DOHH2 (cell line): Measurements from ENCODE around the gene MYORG.

Source experiments
- H3F3A ChIP-seq: fragments of 200-600 bp; sonication (generic), shearing (Covaris generic); 2 replicates; pipeline ENCODE4 v1.6.0; 2016; ENCODE audit warnings: antibody characterized with exemption, mild to moderate bottlenecking; ENCODE audit not compliant: control insufficient read depth, insufficient read depth
- H3K27ac ChIP-seq: fragments of 200-600 bp; sonication (generic); 2 replicates; pipeline ENCODE4 v1.5.1; 2014; ENCODE audit warnings: low read depth, mild to moderate bottlenecking, low read length, moderate library complexity
- H3K27me3 ChIP-seq: fragments of 200-600 bp; sonication (generic); 2 replicates; pipeline ENCODE4 v1.6.1; 2014; ENCODE audit warnings: mild to moderate bottlenecking, low read length, mixed read lengths; ENCODE audit not compliant: control insufficient read depth
- H3K36me3 ChIP-seq: fragments of 200-600 bp; sonication (generic); 2 replicates; pipeline ENCODE4 v1.6.1; 2014; ENCODE audit warnings: mild to moderate bottlenecking, low read length, moderate library complexity, mixed read lengths; ENCODE audit not compliant: control insufficient read depth
- H3K4me1 ChIP-seq: fragments of 200-600 bp; sonication (generic); 2 replicates; pipeline ENCODE4 v1.6.1; 2014; ENCODE audit warnings: mild to moderate bottlenecking, low read length, mixed read lengths; ENCODE audit not compliant: control insufficient read depth
- H3K4me2 ChIP-seq: fragments of 200-600 bp; sonication (generic); 2 replicates; pipeline ENCODE4 v1.6.0; 2014; ENCODE audit warnings: mild to moderate bottlenecking, low read length, moderate library complexity
- H3K4me3 ChIP-seq: fragments of 200-600 bp; sonication (generic); 2 replicates; pipeline ENCODE4 v1.5.1; 2014; ENCODE audit warnings: mild to moderate bottlenecking, low read length, mixed read lengths
- H3K79me2 ChIP-seq: fragments of 200-600 bp; sonication (generic); 2 replicates; pipeline ENCODE4 v1.6.1; 2014; ENCODE audit warnings: mild to moderate bottlenecking, low read length, mixed read lengths; ENCODE audit not compliant: control insufficient read depth
- H3K9me2 ChIP-seq: fragments of 200-600 bp; sonication (generic); replicated peaks from 2 replicates; pipeline ENCODE4 v1.6.1; 2014; ENCODE audit warnings: mild to moderate bottlenecking, low read length, mixed read lengths; ENCODE audit not compliant: control insufficient read depth
- H3K9me3 ChIP-seq: fragments of 200-600 bp; sonication (generic); 2 replicates; pipeline ENCODE4 v1.6.1; 2014; ENCODE audit warnings: antibody characterized with exemption, low read length, mixed read lengths; ENCODE audit not compliant: control insufficient read depth, insufficient read depth
- H4K20me1 ChIP-seq: fragments of 200-600 bp; sonication (generic); 2 replicates; pipeline ENCODE4 v1.6.0; 2014; ENCODE audit warnings: low read depth, mild to moderate bottlenecking, antibody characterized with exemption, low read length, moderate library complexity; ENCODE audit not compliant: control insufficient read depth, insufficient read depth
- EZH2phosphoT487 ChIP-seq: fragments of 200-600 bp; sonication (generic); IDR thresholded peaks from 2 replicates; pipeline ENCODE4 v1.6.1; 2017; ENCODE audit warnings: borderline replicate concordance, mild to moderate bottlenecking, antibody characterized with exemption, low read length, moderate library complexity, mixed read lengths
- TF ChIP-seq, protein P1 (sequence below): fragments of 200-600 bp; sonication (generic); IDR thresholded peaks from one replicate; pipeline ENCODE4 v1.5.1; 2014; ENCODE audit warnings: antibody characterized with exemption, mild to moderate bottlenecking, low read depth, low read length; ENCODE audit not compliant: poor library complexity, severe bottlenecking

MYORG gene

GRCh38 chr9:34400686-34401602, 24.2 kb upstream of the MYORG start:
- no peak overlapping the region for H3K4me2 ChIP-seq
- H3K27me3 ChIP-seq: no peaks in the 10 kb centered on the region
- no peak overlapping the region for H3K27ac ChIP-seq
- H3K36me3 ChIP-seq: no peaks in the 10 kb centered on the region
- H3K79me2 ChIP-seq: no peaks in the 10 kb centered on the region
- no peaks in the 10 kb centered on the region for H3K9me2 ChIP-seq
- H3K4me1 ChIP-seq: no peaks in the 10 kb centered on the region
- H3F3A ChIP-seq: no peaks in the 10 kb centered on the region
- H4K20me1 ChIP-seq: peaks cover 6% of the 10 kb centered on the region; the same call in 1 of the 2 replicates
- no peak overlapping the region for H3K4me3 ChIP-seq
- H3K9me3 ChIP-seq: no peaks in the 10 kb centered on the region
- TF ChIP-seq, protein P1, sequence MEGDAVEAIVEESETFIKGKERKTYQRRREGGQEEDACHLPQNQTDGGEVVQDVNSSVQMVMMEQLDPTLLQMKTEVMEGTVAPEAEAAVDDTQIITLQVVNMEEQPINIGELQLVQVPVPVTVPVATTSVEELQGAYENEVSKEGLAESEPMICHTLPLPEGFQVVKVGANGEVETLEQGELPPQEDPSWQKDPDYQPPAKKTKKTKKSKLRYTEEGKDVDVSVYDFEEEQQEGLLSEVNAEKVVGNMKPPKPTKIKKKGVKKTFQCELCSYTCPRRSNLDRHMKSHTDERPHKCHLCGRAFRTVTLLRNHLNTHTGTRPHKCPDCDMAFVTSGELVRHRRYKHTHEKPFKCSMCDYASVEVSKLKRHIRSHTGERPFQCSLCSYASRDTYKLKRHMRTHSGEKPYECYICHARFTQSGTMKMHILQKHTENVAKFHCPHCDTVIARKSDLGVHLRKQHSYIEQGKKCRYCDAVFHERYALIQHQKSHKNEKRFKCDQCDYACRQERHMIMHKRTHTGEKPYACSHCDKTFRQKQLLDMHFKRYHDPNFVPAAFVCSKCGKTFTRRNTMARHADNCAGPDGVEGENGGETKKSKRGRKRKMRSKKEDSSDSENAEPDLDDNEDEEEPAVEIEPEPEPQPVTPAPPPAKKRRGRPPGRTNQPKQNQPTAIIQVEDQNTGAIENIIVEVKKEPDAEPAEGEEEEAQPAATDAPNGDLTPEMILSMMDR: no peak
- TF ChIP-seq EZH2phosphoT487: no peak

DNA sequence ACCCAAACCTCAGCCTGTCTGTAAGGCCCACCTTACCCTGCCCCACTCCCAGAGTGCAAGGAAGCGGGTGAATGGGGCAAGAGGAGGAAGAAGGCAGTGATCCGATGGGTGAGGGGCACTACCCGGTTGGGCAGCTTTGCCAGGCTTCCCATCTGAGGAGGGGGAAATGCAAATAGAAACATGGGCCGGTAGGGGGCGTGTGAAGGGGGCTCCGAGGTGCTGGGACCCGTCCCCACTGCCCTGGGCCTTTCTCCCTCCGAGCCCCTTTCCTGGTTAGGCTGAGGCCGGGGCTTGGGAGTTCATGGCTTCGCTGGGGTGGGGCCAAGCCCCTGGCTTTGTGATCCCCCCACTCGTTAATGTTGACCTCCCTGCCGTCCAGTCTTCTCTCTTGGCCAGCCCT, 23.6 kb upstream of the MYORG start:
- H3K36me3 ChIP-seq: no peaks in the 10 kb centered on the region

GRCh38 chr9:34399729-34400128, 23.0 kb upstream of the MYORG start:
- H3K4me3 ChIP-seq: no peak overlapping the region
- no peak overlapping the region for H3K4me2 ChIP-seq
- H3K9me2 ChIP-seq: no peaks in the 10 kb centered on the region
- no peak for TF ChIP-seq EZH2phosphoT487
- TF ChIP-seq, protein P1: no peak
- no peaks in the 10 kb centered on the region for H3K36me3 ChIP-seq
- H3F3A ChIP-seq: no peaks in the 10 kb centered on the region
- peaks cover 6% of the 10 kb centered on the region; the same call in 1 of the 2 replicates for H4K20me1 ChIP-seq
- H3K27me3 ChIP-seq: no peaks in the 10 kb centered on the region; the same call in 1 of the 2 replicates
- no peaks in the 10 kb centered on the region for H3K4me1 ChIP-seq
- H3K79me2 ChIP-seq: no peaks in the 10 kb centered on the region
- no peaks in the 10 kb centered on the region for H3K9me3 ChIP-seq
- no peak overlapping the region for H3K27ac ChIP-seq

More for the DNA sequence above, 23.6 kb upstream of the MYORG start:
- H3K27ac ChIP-seq: no peak overlapping the region
- no peaks in the 10 kb centered on the region for H3F3A ChIP-seq
- H3K4me3 ChIP-seq: no peak overlapping the region
- peaks cover 6% of the 10 kb centered on the region; the same call in 1 of the 2 replicates for H4K20me1 ChIP-seq
- no peaks in the 10 kb centered on the region for H3K9me3 ChIP-seq
- no peaks in the 10 kb centered on the region for H3K4me1 ChIP-seq
- no peak overlapping the region for H3K4me2 ChIP-seq
- H3K79me2 ChIP-seq: no peaks in the 10 kb centered on the region
- no peaks in the 10 kb centered on the region; the same call in 1 of the 2 replicates for H3K27me3 ChIP-seq
- no peak for TF ChIP-seq EZH2phosphoT487
- TF ChIP-seq, protein P1: no peak
- H3K9me2 ChIP-seq: no peaks in the 10 kb centered on the region
